DND-41 (cell line): ENCODE measurements around the gene TDRD12.
"Not testable (repeated sequence)": the region's sequence is repeated elsewhere in the genome, so short reads cannot be mapped to it uniquely, and the experiment has no call there.

Source experiments
- CTCF ChIP-seq: IDR thresholded peaks from 2 replicates; pipeline ENCODE4 v1.5.1; 2012; ENCODE audit warnings: borderline replicate concordance, low read length, moderate library complexity, mild to moderate bottlenecking; ENCODE audit not compliant: poor library complexity, severe bottlenecking; ENCODE audit errors: extremely low read depth
- EZH2 ChIP-seq: IDR thresholded peaks from 3 replicates; pipeline ENCODE4 v1.6.1; 2012; ENCODE audit warnings: borderline replicate concordance, low read depth, mild to moderate bottlenecking, moderate library complexity, low read length, inconsistent platforms; ENCODE audit not compliant: severe bottlenecking

DNA sequence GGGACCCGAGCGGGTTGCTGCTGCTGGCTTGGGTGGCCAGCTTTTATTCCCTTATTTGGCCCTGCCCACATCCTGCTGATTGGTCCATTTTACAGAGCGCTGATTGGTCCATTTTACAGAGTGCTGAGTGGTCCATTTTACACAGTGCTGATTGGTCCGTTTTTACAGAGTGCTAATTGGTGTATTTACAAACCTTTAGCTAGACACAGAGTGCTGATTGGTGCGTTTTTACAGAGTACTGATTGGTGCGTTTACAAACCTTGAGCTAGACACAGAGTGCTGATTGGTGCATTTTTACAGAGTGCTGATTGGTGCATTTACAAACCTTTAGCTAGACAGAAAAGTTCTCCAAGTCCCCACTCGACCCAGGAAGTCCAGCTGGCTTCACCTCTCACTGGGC is 19.4 kb upstream of the TDRD12 start:
- TF ChIP-seq CTCF, EZH2: not testable (repeated sequence)
